HepG2 (cell line): Measurements from ENCODE around the gene FNDC7. TPM values are rescaled to one million over a fixed set of nuclear protein-coding genes. Genes with fewer than 3 reads are reported as not detected.
A peak's percentile ranks its signal among the peaks of the same experiment; 100 is the strongest.

Source experiments
- ASH2L ChIP-seq: fragments of 300-600, 200-600 bp; sonication (generic); IDR thresholded peaks from 2 replicates; pipeline ENCODE4 v1.7.0; 2017; ENCODE audit warnings: low read depth, mild to moderate bottlenecking, moderate library complexity, mixed read lengths, low read length; ENCODE audit not compliant: insufficient read length
- DPF2 ChIP-seq: sonication (generic); formaldehyde crosslinking; IDR thresholded peaks from 2 replicates; pipeline ENCODE4 v1.4.0; 2020; ENCODE audit warnings: mild to moderate bottlenecking, low read depth, missing genetic modification reagents, borderline replicate concordance
- HNRNPK ChIP-seq: fragments of 200-400 bp; formaldehyde crosslinking; IDR thresholded peaks from 2 replicates; pipeline ENCODE4 v1.6.1; 2018; ENCODE audit warnings: low read length, low read depth, moderate library complexity, mild to moderate bottlenecking; ENCODE audit not compliant: poor library complexity, severe bottlenecking
- HOXD1 ChIP-seq: sonication (generic); formaldehyde crosslinking; IDR thresholded peaks from 2 replicates; pipeline ENCODE4 v1.5.0; 2020; ENCODE audit warnings: missing genetic modification reagents
- KAT2B ChIP-seq: fragments of 150-350 bp; IDR thresholded peaks from 2 replicates; pipeline ENCODE4 v1.6.1; 2014; ENCODE audit warnings: low read depth, low read length, borderline replicate concordance
- NFIB ChIP-seq: sonication (generic); formaldehyde crosslinking; IDR thresholded peaks from 2 replicates; pipeline ENCODE4 v1.9.0; 2021; ENCODE audit warnings: missing genetic modification reagents, mild to moderate bottlenecking, borderline replicate concordance
- PHF21A ChIP-seq: sonication (generic); formaldehyde crosslinking; IDR thresholded peaks from 2 replicates; pipeline ENCODE4 v1.5.0; 2020; ENCODE audit warnings: mild to moderate bottlenecking, missing genetic modification reagents
- PRPF4 ChIP-seq: fragments of 200-400 bp; formaldehyde crosslinking; IDR thresholded peaks from 2 replicates; pipeline ENCODE4 v1.6.1; 2016; ENCODE audit warnings: low read length, low read depth; ENCODE audit not compliant: poor library complexity, severe bottlenecking
- SKIL ChIP-seq: sonication (generic); formaldehyde crosslinking; IDR thresholded peaks from 2 replicates; pipeline ENCODE4 v1.8.0; 2022; ENCODE audit warnings: missing genetic modification reagents, mild to moderate bottlenecking, moderate library complexity, borderline replicate concordance
- SPEN ChIP-seq: sonication (generic); formaldehyde crosslinking; IDR thresholded peaks from 2 replicates; pipeline ENCODE4 v1.5.1; 2020; ENCODE audit warnings: low read depth, mild to moderate bottlenecking, missing genetic modification reagents
- STAG1 ChIP-seq: sonication (generic); formaldehyde crosslinking; IDR thresholded peaks from 2 replicates; pipeline ENCODE4 v1.4.0; 2020; ENCODE audit warnings: missing genetic modification reagents
- TEAD2 ChIP-seq: sonication (generic); formaldehyde crosslinking; IDR thresholded peaks from 2 replicates; pipeline ENCODE4 v1.9.0; 2021; ENCODE audit warnings: missing genetic modification reagents
- TERF1 ChIP-seq: sonication (generic); formaldehyde crosslinking; IDR thresholded peaks from 2 replicates; pipeline ENCODE4 v1.8.0; 2022; ENCODE audit warnings: mild to moderate bottlenecking, missing genetic modification reagents, moderate library complexity
- THYN1 ChIP-seq: sonication (generic); formaldehyde crosslinking; IDR thresholded peaks from 2 replicates; pipeline ENCODE4 v1.8.1; 2023; ENCODE audit warnings: low read depth, mild to moderate bottlenecking, moderate library complexity, missing genetic modification reagents, borderline replicate concordance
- U2AF1 ChIP-seq: fragments of 200-400 bp; formaldehyde crosslinking; optimal IDR thresholded peaks from 2 replicates; pipeline ENCODE3; 2017; ENCODE audit warnings: mild to moderate bottlenecking, low read depth, low read length
- WIZ ChIP-seq: sonication (generic); formaldehyde crosslinking; IDR thresholded peaks from 2 replicates; pipeline ENCODE4 v1.5.1; 2020; ENCODE audit warnings: mild to moderate bottlenecking, missing genetic modification reagents
- ZBTB1 ChIP-seq: sonication (generic); formaldehyde crosslinking; IDR thresholded peaks from 2 replicates; pipeline ENCODE4 v1.4.0; 2020; ENCODE audit warnings: missing genetic modification reagents, borderline replicate concordance
- polyA plus RNA-seq, 8 experiments: library from polyadenylated mRNA; depleted of rRNA in 3 of 8; stranded (reverse) in 7 of 8; unstranded in 1 of 8; fragments of >200 nt; fragmentation: Illumina TruSeq in 4 of 8; extraction: Trizol in 4 of 8; gene quantifications; 2 replicates each; pipeline versions ENCODE4 v1.2.1 to v1.2.3, GENCODE V29; 2011 to 2016; ENCODE audit warnings: low read depth in 4 of 8, missing spikeins in 1 of 8, mixed read lengths in 1 of 8; ENCODE audit not compliant: insufficient read depth in 1 of 8
- total RNA-seq, 5 experiments: library from RNA; depleted of rRNA; stranded (reverse); fragments of >200 nt; fragmentation: Illumina TruSeq; extraction: Trizol; gene quantifications; 2 replicates each; pipeline ENCODE4 v1.2.3, GENCODE V29; 2016; ENCODE audit warnings: low read depth in 1 of 5
- TF ChIP-seq, protein P1 (sequence below): sonication (generic); formaldehyde crosslinking; IDR thresholded peaks from 2 replicates; pipeline ENCODE4 v1.8.1; 2023; ENCODE audit warnings: missing genetic modification reagents, inconsistent platforms, borderline replicate concordance
- TF ChIP-seq, protein P2 (sequence below): IDR thresholded peaks from 2 replicates; pipeline ENCODE4 v1.6.1; 2016; ENCODE audit warnings: control low read depth
- TF ChIP-seq, protein P3 (sequence below): sonication (generic); formaldehyde crosslinking; IDR thresholded peaks from 2 replicates; pipeline ENCODE4 v1.4.0; 2020; ENCODE audit warnings: missing genetic modification reagents

The FNDC7 gene
- total and polyA plus RNA-seq, 2 of the 13 experiments (the other 11 are each of a cell fraction or from before 2014, with no cell fraction given): 0.03 TPM; not detected in 1

GRCh38 chr1:108746382-108747170, 33.9 kb downstream of the FNDC7 start, which contains the start of gene STXBP3 (continued):
- TF ChIP-seq, protein P1, sequence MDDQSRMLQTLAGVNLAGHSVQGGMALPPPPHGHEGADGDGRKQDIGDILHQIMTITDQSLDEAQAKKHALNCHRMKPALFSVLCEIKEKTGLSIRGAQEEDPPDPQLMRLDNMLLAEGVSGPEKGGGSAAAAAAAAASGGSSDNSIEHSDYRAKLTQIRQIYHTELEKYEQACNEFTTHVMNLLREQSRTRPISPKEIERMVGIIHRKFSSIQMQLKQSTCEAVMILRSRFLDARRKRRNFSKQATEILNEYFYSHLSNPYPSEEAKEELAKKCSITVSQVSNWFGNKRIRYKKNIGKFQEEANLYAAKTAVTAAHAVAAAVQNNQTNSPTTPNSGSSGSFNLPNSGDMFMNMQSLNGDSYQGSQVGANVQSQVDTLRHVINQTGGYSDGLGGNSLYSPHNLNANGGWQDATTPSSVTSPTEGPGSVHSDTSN (CRISPR knock-in tag): no peak
- TF ChIP-seq ASH2L: peak; percentile 57
- TF ChIP-seq NFIB: no peak
- no peak for TF ChIP-seq TEAD2 (CRISPR knock-in tag)
- peak; percentile 73 for TF ChIP-seq HNRNPK
- TF ChIP-seq DPF2: no peak
- TF ChIP-seq WIZ (CRISPR knock-in tag): no peak
- TF ChIP-seq SKIL: no peak
- peak; percentile 85; the same call in 1 of the 2 replicates for TF ChIP-seq HOXD1
- no peak for TF ChIP-seq PHF21A (CRISPR knock-in tag)
- TF ChIP-seq THYN1 (CRISPR knock-in tag): no peak
- TF ChIP-seq KAT2B: no peak
- no peak; the same call in 1 of the 2 replicates for TF ChIP-seq STAG1 (CRISPR knock-in tag)
- TF ChIP-seq, protein P2, sequence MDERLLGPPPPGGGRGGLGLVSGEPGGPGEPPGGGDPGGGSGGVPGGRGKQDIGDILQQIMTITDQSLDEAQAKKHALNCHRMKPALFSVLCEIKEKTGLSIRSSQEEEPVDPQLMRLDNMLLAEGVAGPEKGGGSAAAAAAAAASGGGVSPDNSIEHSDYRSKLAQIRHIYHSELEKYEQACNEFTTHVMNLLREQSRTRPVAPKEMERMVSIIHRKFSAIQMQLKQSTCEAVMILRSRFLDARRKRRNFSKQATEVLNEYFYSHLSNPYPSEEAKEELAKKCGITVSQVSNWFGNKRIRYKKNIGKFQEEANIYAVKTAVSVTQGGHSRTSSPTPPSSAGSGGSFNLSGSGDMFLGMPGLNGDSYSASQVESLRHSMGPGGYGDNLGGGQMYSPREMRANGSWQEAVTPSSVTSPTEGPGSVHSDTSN: no peak
- peak; percentile 50 for TF ChIP-seq U2AF1
- TF ChIP-seq SPEN (CRISPR knock-in tag): peak; percentile 92
- no peak for TF ChIP-seq TERF1 (CRISPR knock-in tag)
- no peak for TF ChIP-seq PRPF4
- TF ChIP-seq, protein P3, sequence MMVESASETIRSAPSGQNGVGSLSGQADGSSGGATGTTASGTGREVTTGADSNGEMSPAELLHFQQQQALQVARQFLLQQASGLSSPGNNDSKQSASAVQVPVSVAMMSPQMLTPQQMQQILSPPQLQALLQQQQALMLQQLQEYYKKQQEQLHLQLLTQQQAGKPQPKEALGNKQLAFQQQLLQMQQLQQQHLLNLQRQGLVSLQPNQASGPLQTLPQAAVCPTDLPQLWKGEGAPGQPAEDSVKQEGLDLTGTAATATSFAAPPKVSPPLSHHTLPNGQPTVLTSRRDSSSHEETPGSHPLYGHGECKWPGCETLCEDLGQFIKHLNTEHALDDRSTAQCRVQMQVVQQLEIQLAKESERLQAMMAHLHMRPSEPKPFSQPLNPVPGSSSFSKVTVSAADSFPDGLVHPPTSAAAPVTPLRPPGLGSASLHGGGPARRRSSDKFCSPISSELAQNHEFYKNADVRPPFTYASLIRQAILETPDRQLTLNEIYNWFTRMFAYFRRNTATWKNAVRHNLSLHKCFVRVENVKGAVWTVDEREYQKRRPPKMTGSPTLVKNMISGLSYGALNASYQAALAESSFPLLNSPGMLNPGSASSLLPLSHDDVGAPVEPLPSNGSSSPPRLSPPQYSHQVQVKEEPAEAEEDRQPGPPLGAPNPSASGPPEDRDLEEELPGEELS (CRISPR knock-in tag): peak; percentile 49; the same call in 1 of the 2 replicates
- no peak for TF ChIP-seq ZBTB1 (CRISPR knock-in tag)
